Dedifferentiated amniotic fluid mesenchymal stem cell (primary cell): Measurements from ENCODE around the gene SEC22C.

ENCODE experiments used
- DNase-seq: peaks from one replicate; pipeline ENCODE4 v3.0.0-alpha.2; 2016; ENCODE audit errors: extremely low spot score

Gene SEC22C

GRCh38 chr3:42513121-42513520, 68.6 kb downstream of the SEC22C start:
- DNase-seq, result no peak

DNA sequence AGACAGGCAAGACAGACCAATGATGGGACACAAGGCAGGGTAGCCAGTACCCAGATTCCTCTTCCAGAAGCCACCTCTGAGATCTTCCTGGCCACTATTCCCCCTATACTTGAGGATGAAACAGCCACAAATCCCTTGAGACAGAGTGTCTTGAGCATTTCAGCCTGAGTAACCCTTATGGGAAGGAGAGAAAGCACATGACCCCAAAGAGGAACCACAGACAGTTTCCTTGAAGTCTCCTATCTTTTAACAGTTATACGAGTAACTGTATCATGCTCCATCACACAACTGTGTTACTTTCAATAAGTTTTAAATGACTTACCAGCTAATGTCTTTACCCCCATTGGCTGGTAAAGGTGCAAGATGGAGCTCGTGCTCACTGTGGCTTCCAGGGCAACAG, 70.0 kb downstream of the SEC22C start:
- no peak for DNase-seq

DNA sequence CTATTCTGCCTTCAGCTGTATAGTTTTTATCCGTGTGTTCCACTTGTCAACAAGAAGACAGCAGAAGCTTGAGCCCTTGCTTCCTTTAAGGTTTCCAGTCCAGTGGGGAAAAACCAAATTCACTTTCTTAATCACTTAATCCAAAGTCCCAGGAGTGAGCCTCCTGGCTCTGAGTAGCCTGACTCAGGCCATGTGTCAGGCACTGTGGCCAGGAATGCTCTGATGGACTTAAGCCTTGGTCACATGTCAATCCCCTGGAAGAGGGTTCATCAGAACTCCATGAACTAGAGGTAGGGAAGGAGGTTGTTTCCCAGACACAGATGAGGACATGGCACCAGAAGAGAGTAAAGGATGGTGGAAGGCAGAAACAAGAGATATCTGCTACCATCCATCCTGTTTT, 70.6 kb downstream of the SEC22C start:
- no peak for DNase-seq

DNA sequence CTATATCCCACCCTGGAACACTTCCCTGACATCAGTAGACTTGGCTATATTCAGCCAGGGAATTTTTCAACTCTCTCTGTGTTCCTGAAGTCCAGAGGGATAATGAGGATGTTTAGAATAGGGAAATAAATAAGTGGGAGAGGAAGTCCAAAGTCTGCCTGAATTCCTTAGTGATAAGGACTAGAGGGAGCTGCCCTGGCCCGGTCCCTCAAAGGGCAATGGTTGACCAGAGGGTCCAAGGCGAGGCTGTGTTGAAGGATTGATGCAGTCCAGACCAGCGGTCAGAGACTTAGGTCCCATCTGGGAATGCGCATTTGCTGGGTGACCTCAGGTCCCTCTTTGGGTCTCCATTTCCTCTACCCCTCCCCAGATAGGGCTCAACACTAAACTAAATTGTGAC, 71.4 kb downstream of the SEC22C start:
- no peak for DNase-seq

GRCh38 chr3:42509111-42509510, 72.7 kb downstream of the SEC22C start:
- no peak for DNase-seq

DNA sequence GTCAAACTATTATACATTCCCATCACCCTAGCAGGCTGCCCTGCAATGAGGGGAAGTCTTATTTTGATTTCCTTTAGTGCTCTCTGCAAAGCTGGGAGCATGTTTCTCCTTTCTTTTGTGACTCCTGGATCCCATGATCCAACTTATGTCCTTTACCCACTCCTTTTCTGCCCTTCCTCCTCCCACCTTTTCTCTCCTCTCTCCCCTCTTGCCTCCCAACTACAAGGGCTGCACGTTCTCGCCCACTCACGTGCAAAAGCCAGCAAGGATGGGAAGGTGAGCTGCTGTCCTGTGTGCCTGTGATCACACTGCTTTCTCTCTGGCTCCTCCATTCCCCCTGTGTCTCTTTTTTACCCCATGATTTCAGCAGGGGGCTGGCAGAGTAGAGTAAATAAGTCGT, 73.2 kb downstream of the SEC22C start:
- DNase-seq, result no peak

DNA sequence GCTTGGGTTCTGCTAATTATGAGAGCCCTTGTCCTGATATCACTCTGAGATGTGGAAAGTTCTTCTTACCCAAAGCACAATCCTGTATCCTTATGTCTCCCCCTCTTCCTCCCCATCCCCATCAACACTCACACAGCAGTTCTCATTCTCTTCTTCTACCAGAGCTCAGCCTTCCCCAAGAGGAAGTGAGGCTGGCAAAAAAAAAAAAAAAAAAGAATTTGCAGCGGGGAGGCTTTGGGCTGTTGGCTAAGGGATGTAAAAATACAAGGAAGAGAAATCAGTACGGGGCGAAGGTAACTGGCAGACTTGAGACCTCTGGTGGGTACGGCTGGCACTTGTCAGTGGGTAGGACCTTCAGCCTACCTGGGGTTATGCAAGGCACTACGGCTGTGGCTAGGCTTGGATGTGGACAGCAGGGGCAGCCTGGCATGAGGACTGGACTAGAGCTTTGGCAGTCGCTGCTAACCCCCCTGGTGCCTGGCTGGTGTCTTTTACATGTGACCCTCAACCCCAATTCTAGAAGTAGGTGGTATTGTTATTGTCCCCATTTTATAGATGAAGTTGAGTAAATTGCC, 73.9 kb downstream of the SEC22C start:
- no peak for DNase-seq

GRCh38 chr3:42507252-42507651, 74.5 kb downstream of the SEC22C start:
- no peak for DNase-seq

DNA sequence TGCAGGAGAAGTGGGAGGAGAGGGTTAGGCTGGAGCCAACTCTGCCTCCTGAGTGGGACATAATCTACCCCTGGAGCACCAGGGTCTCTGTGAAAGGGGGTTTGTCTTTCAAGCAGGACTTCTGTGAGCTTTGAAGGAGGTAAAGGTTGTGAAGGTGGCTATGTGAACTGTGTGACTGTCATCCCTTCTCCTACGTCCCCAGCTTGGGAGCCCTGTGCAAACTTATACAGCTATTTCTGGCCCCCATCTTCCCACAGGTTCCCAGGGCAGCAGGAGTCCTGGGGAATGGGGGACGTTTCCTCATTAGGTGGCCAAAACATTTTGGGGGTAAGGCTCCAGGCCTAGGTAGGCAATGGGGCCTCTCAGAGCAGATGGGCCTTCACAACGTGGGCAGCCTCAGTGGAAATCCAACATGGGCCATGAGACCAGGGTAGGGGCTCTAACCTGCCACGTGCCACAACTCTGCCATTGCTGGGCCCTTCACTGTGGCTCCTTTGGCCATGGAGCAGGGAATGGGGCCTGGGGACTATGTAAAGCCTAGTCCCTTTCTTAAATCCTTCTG, 75.8 kb downstream of the SEC22C start:
- no peak for DNase-seq

DNA sequence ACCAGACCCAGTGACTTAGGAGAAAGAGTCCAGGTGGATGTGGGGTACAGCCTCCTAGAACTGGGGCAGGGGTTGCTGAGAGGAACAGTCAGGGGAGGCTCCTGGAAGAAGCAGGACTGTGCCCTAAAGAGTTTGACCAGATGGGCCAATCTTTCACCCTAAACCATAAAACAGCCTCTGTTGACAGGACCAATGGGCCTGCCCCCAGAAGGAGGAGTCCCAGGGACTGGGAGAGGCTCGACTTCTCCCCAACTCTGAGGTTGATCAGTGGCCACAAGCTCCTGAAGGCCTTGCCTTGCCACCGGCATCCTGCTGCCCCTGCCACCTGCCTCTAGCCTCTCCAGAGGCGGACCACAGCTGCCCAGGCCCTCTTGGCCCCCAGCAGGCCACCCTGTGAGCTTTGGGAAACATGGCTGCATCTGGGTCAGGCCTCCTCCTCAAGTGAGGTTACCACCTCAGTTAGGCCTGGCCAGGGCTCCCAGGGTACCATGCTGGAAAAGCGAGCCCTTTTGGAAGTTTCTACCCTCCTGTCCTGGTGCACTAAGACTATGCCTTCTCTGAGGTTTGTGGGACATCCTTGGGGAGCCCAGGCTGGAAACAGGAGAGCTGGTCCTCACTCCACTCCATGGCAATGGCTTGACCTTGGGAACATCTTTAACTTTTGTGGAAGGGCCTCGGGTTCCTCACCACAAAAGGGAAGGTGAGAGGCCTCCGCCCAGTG, 76.5 kb downstream of the SEC22C start:
- no peak for DNase-seq

GRCh38 chr3:42504334-42505127, 77.2 kb downstream of the SEC22C start:
- no peak for DNase-seq

DNA sequence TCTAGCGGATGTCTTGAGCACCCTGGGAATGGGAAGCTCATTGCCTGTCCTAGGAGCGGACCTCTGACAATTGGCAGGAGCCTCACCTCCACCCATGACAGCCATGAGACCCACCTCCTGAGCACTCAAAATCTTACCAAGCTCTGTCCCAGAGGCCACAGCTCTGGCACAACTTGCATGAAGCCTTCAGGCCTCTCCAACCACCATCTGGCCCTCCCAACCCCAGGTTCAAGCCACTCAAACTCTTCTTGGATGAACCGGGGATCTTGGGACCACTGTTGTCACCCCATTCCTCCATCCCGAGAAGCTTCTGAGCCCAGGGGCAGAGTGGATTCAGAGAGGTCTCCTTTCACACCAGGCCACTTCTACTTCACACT, 77.8 kb downstream of the SEC22C start:
- DNase-seq, result no peak

- DNase-seq, result no peak
Measured at GRCh38 chr3:42503251-42503924, 78.4 kb downstream of the SEC22C start.

- DNase-seq, result no peak
Measured at GRCh38 chr3:42502429-42503250, 79.1 kb downstream of the SEC22C start, which contains the start of gene VIPR1. TSS of gene VIPR1 (plus strand) at chr3:42502643. CDS start at chr3:42502736, 93 bp downstream.

GRCh38 chr3:42501681-42502428, 79.9 kb downstream of the SEC22C start:
- no peak for DNase-seq

- DNase-seq, result no peak
Measured at GRCh38 chr3:42501321-42501680, 80.5 kb downstream of the SEC22C start.

DNA sequence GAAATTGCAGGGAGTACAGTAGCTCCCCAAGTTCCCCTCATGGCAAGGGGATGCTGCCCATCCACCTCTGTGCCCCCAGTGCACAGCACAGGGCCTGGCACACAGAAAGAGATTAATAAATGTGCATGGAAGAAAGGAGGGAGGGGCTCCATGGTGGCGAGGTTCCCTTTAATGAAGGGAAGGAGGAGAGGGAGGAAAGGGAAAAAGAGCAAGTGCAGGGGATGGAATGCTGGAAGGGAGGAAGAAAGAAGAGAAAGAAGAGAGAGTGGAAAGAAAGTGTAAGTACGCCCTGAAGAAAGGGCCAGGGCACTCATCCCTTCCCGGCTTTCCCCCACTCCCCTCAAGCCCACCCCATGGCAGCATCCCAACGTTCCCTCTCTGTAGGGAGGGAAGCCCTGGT, 80.9 kb downstream of the SEC22C start:
- no peak for DNase-seq

DNA sequence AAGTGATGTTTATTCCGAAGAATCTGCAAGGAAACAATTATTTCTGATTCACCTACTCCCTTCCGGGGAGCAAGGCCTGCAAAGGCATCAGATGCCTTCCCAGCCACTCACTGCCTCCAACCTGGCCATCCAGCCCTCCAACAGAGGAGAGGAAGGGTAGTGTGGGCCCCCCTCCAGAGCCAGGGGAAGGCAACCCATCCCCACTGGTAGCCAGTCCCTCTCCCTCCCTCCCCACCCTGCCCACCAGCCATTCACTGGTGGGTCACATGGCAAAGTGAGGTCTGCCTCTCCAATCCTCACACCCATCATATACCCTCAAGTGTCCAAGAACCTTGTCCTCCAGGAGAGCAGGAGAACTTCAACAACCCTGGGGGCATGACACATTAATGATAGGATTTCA, 81.7 kb downstream of the SEC22C start:
- DNase-seq, result no peak

DNA sequence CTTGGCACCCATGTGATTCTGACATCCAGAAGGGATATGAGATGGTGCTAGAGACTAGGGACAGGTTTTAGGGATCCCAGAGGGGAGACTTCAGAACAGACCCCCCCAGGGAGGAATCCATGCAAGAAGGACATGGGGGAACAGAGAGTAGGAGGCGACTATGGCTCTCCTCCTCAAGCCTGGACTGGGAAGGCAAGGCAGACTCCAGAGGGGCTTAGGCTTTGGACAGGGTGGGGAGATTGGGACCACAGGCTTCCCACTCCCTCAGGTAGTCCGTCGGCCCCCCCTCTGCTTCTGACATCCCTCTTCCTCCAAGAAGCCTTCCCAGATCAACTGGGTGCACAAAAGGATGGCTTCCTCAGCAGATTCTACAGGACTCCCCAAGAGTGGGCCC, 82.3 kb downstream of the SEC22C start:
- DNase-seq, result no peak

GRCh38 chr3:42498791-42499477, 82.8 kb downstream of the SEC22C start:
- DNase-seq, result no peak
